ENCODE results near the gene NNMT. TPM values are rescaled to one million over a fixed set of nuclear protein-coding genes. Genes with fewer than 3 reads are reported as not detected.

Gene NNMT
- total and polyA plus RNA-seq, 2 donors (not counting 1 experiment from before 2014, with no cell fraction given): not detected

- CTCF ChIA-PET: no interaction called here
Observed at GRCh38 chr11:114345575-114346222, 49.5 kb downstream of the NNMT start.

More at GRCh38 chr11:114345575-114346222, 49.5 kb downstream of the NNMT start:
- Histone ChIP-seq H3K27ac (ENCODE audit: low read length in 2 of 2) (no peak overlapping the region), H3K36me3 (replicated peaks in 1 of 2; ENCODE audit: control extremely low read depth in 1 of 2, control insufficient read depth in 1 of 2, extremely low read depth in 1 of 2, insufficient read depth in 2 of 2, low read length in 1 of 2) (no peaks in the 10 kb centered on the region), H2AFZ (ENCODE audit: insufficient read depth, low read depth, low read length, poor library complexity, severe bottlenecking) (no peak overlapping the region), H3K4me1 (ENCODE audit: control insufficient read depth in 2 of 2, insufficient read depth in 2 of 2, low read length in 2 of 2) (peaks cover under 1 to 5% of the 10 kb centered on the region in 2 donors), H3K4me2 (replicated peaks; ENCODE audit: low read depth, low read length, poor library complexity, severe bottlenecking) (no peak overlapping the region), H3K27me3 (replicated peaks in 1 of 4; ENCODE audit: control extremely low read depth in 1 of 4, control insufficient read depth in 3 of 4, insufficient read depth in 4 of 4, low read length in 3 of 4) (peaks cover 0 to 6% (median 3%) of the 10 kb centered on the region in 4 experiments), H3K9ac (ENCODE audit: low read length) (no peak overlapping the region), H3K4me3 (ENCODE audit: control extremely low read depth in 1 of 5, extremely low read depth in 1 of 5, insufficient read depth in 1 of 5, low read depth in 2 of 5, low read length in 4 of 5) (no peak overlapping the region), H3K79me2 (ENCODE audit: control insufficient read depth, insufficient read depth, low read length) (no peaks in the 10 kb centered on the region), H3K9me3 (ENCODE audit: control extremely low read depth in 1 of 3, control insufficient read depth in 2 of 3, insufficient read depth in 1 of 3, low read length in 2 of 3) (peaks cover 0 to 5% (median 3%) of the 10 kb centered on the region in 3 donors), H4K20me1 (ENCODE audit: control insufficient read depth, insufficient read depth, low read length, poor library complexity, severe bottlenecking) (no peaks in the 10 kb centered on the region)
- Mint-ChIP-seq H3K4me1 (peaks cover 8% of the 10 kb centered on the region), H3K27me3 (peaks cover 3% of the 10 kb centered on the region), H3K9me3 (ENCODE audit: insufficient read depth) (no peaks in the 10 kb centered on the region), H3K27ac (no peak overlapping the region), H3K4me3 (no peak overlapping the region)
- no peak for TF ChIP-seq EZH2 (IDR thresholded peaks at IDR 0.05; ENCODE audit: borderline replicate concordance, insufficient read depth, low read depth, low read length, poor library complexity, severe bottlenecking)
- no peak for TF ChIP-seq CTCF (IDR thresholded peaks at IDR 0.05)
- ATAC-seq (ENCODE audit: low read depth) (no peak), DNase-seq (no peak)
- no CpG with 5 or more reads among the region's 3 CpGs for WGBS (ENCODE audit: insufficient coverage)
- intact Hi-C loops (cut with micrococcal nuclease): loop anchor here (10.0 kb wide), 1 partner anchor 1929 kb away; no protein-coding TSS in a partner anchor
- POLR2A ChIA-PET: no interaction called here

All from B cell (primary cell).